HepG2 (cell line): ENCODE measurements around the gene TXNDC12. TPM values are rescaled to one million over a fixed set of nuclear protein-coding genes. Genes with fewer than 3 reads are reported as not detected.

ENCODE experiments used
- HIVEP1 ChIP-seq: sonication (generic); formaldehyde crosslinking; IDR thresholded peaks from 2 replicates; pipeline ENCODE4 v1.4.0; 2020; ENCODE audit warnings: mild to moderate bottlenecking, missing genetic modification reagents
- HNRNPUL1 ChIP-seq: fragments of 200-400 bp; formaldehyde crosslinking; IDR thresholded peaks from 2 replicates; pipeline ENCODE4 v1.6.1; 2017; ENCODE audit warnings: low read depth, mild to moderate bottlenecking, low read length, moderate library complexity
- KAT2B ChIP-seq: fragments of 150-350 bp; IDR thresholded peaks from 2 replicates; pipeline ENCODE4 v1.6.1; 2014; ENCODE audit warnings: low read depth, low read length, borderline replicate concordance
- KDM3A ChIP-seq: IDR thresholded peaks from 2 replicates; pipeline ENCODE4 v1.6.1; 2018; ENCODE audit warnings: low read depth, missing compliant biosample characterization
- KLF11 ChIP-seq: IDR thresholded peaks from 2 replicates; pipeline ENCODE4 v1.6.1; 2016; ENCODE audit warnings: missing compliant biosample characterization
- PITX1 ChIP-seq: sonication (generic); formaldehyde crosslinking; IDR thresholded peaks from 2 replicates; pipeline ENCODE4 v1.5.1; 2020; ENCODE audit warnings: mild to moderate bottlenecking, missing genetic modification reagents
- RAD21 ChIP-seq: fragments of 450-650 bp; formaldehyde crosslinking; IDR thresholded peaks from 2 replicates; pipeline ENCODE4 v1.5.0; 2020; ENCODE audit warnings: mild to moderate bottlenecking
- SMAD3 ChIP-seq: sonication (generic); formaldehyde crosslinking; IDR thresholded peaks from 2 replicates; pipeline ENCODE4 v1.4.0; 2020; ENCODE audit warnings: missing genetic modification reagents
- SNRNP70 ChIP-seq: fragments of 200-400 bp; formaldehyde crosslinking; IDR thresholded peaks from 2 replicates; pipeline ENCODE4 v1.6.1; 2017; ENCODE audit warnings: mild to moderate bottlenecking, low read depth, low read length, moderate library complexity
- U2AF1 ChIP-seq: fragments of 200-400 bp; formaldehyde crosslinking; optimal IDR thresholded peaks from 2 replicates; pipeline ENCODE3; 2017; ENCODE audit warnings: mild to moderate bottlenecking, low read depth, low read length
- ZBTB42 ChIP-seq: sonication (generic); formaldehyde crosslinking; IDR thresholded peaks from 2 replicates; pipeline ENCODE4 v1.5.0; 2020; ENCODE audit warnings: mild to moderate bottlenecking, missing genetic modification reagents
- ZNF205 ChIP-seq: IDR thresholded peaks from 2 replicates; pipeline ENCODE4 v1.6.1; 2018; ENCODE audit warnings: missing biosample characterization, missing genetic modification reagents
- ZNF260 ChIP-seq: sonication (generic); formaldehyde crosslinking; IDR thresholded peaks from 2 replicates; pipeline ENCODE4 v1.4.0; 2020; ENCODE audit warnings: missing genetic modification reagents, low read depth, mild to moderate bottlenecking, borderline replicate concordance
- ZNF563 ChIP-seq: sonication (generic); formaldehyde crosslinking; IDR thresholded peaks from 2 replicates; pipeline ENCODE4 v1.8.0; 2022; ENCODE audit warnings: mild to moderate bottlenecking, moderate library complexity, missing genetic modification reagents
- polyA plus RNA-seq, 8 experiments: library from polyadenylated mRNA; depleted of rRNA in 3 of 8; stranded (reverse) in 7 of 8; unstranded in 1 of 8; fragments of >200 nt; fragmentation: Illumina TruSeq in 4 of 8; extraction: Trizol in 4 of 8; gene quantifications; 2 replicates each; pipeline versions ENCODE4 v1.2.1 to v1.2.3, GENCODE V29; 2011 to 2016; ENCODE audit warnings: low read depth in 4 of 8, missing spikeins in 1 of 8, mixed read lengths in 1 of 8; ENCODE audit not compliant: insufficient read depth in 1 of 8
- total RNA-seq, 5 experiments: library from RNA; depleted of rRNA; stranded (reverse); fragments of >200 nt; fragmentation: Illumina TruSeq; extraction: Trizol; gene quantifications; 2 replicates each; pipeline ENCODE4 v1.2.3, GENCODE V29; 2016; ENCODE audit warnings: low read depth in 1 of 5
- TF ChIP-seq, protein P1 (sequence below): sonication (generic); formaldehyde crosslinking; conservative IDR thresholded peaks from 2 replicates; pipeline ENCODE4 v1.4.0; 2020; ENCODE audit warnings: missing genetic modification reagents
- TF ChIP-seq, protein P2 (sequence below): sonication (generic); formaldehyde crosslinking; conservative IDR thresholded peaks from 2 replicates; pipeline ENCODE4 v1.8.0; 2022; ENCODE audit warnings: missing genetic modification reagents
- TF ChIP-seq, protein P3 (sequence below): sonication (generic); formaldehyde crosslinking; IDR thresholded peaks from 2 replicates; pipeline ENCODE4 v1.4.0; 2020; ENCODE audit warnings: mild to moderate bottlenecking, missing genetic modification reagents
- TF ChIP-seq, protein P4 (sequence below): IDR thresholded peaks from 2 replicates; pipeline ENCODE4 v1.6.1; 2016; ENCODE audit warnings: low read depth, missing genetic modification reagents, missing compliant biosample characterization
- TF ChIP-seq, protein P5 (sequence below), 2 experiments: fragments of 450-650 bp in 1 of 2; sonication (generic) in 1 of 2; formaldehyde crosslinking; IDR thresholded peaks; 2 replicates each; pipeline versions ENCODE4 v1.5.0 to v1.8.0; 2020 to 2022; ENCODE audit warnings: mild to moderate bottlenecking in 1 of 2, missing genetic modification reagents in 1 of 2
- TF ChIP-seq, protein P6 (sequence below): IDR thresholded peaks from 2 replicates; pipeline ENCODE4 v1.6.1; 2016

Gene TXNDC12
- total and polyA plus RNA-seq, 2 of the 13 experiments (the other 11 are each of a cell fraction or from before 2014, with no cell fraction given): 65.6 to 67.2 TPM

DNA sequence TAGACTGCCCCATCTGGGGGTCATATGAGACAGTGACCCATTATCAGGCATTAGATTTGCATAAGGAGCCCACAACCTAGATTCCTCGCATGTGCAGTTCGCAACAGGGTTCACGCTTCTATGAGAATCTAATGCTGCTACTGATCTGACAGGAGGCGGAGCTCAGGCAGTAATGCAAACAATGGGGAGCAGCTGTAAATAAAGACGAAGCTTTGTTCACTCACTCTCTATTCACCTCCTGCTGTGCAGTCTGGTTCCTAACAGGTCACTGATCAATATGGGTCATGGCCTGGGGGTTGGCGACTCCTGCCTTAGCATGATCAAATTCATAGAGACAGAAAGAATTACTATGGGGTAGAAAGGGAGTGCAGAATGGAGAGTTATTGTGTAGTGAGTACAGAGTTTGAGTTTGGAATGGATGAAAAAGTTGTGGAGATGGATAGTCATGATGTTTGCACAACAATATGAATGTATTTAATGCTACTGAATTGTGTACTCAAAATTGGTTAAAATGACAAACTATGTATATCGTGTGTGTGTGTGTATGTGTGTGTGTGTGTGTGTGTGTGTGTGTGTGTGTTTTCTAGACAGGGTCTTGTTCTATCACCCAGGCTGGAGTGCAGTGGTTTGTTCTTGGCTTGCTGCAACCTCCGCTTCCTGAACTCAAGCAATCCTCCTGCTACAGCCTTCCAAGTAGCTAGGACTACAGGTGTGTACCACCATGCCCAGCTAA, 43.3 kb upstream of the TXNDC12 start (continued):
- TF ChIP-seq, protein P1, sequence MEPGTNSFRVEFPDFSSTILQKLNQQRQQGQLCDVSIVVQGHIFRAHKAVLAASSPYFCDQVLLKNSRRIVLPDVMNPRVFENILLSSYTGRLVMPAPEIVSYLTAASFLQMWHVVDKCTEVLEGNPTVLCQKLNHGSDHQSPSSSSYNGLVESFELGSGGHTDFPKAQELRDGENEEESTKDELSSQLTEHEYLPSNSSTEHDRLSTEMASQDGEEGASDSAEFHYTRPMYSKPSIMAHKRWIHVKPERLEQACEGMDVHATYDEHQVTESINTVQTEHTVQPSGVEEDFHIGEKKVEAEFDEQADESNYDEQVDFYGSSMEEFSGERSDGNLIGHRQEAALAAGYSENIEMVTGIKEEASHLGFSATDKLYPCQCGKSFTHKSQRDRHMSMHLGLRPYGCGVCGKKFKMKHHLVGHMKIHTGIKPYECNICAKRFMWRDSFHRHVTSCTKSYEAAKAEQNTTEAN (CRISPR knock-in tag): no peak
- TF ChIP-seq, protein P2, sequence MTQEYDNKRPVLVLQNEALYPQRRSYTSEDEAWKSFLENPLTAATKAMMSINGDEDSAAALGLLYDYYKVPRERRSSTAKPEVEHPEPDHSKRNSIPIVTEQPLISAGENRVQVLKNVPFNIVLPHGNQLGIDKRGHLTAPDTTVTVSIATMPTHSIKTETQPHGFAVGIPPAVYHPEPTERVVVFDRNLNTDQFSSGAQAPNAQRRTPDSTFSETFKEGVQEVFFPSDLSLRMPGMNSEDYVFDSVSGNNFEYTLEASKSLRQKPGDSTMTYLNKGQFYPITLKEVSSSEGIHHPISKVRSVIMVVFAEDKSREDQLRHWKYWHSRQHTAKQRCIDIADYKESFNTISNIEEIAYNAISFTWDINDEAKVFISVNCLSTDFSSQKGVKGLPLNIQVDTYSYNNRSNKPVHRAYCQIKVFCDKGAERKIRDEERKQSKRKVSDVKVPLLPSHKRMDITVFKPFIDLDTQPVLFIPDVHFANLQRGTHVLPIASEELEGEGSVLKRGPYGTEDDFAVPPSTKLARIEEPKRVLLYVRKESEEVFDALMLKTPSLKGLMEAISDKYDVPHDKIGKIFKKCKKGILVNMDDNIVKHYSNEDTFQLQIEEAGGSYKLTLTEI (CRISPR knock-in tag): no peak
- TF ChIP-seq ZNF205 (peak; percentile 46; the same call in 1 of the 2 replicates), RAD21 (no peak), ZNF260 (CRISPR knock-in tag) (no peak), KAT2B (no peak), HIVEP1 (CRISPR knock-in tag) (no peak), HNRNPUL1 (no peak), SMAD3 (CRISPR knock-in tag) (peak; percentile 80; the same call in 1 of the 2 replicates), U2AF1 (no peak), KDM3A (CRISPR knock-in tag) (no peak), ZNF563 (no peak), PITX1 (peak; percentile 64; the same call in 1 of the 2 replicates), SNRNP70 (no peak), KLF11 (CRISPR knock-in tag) (no peak), ZBTB42 (CRISPR knock-in tag) (no peak)
- TF ChIP-seq, protein P3, sequence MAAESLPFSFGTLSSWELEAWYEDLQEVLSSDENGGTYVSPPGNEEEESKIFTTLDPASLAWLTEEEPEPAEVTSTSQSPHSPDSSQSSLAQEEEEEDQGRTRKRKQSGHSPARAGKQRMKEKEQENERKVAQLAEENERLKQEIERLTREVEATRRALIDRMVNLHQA (CRISPR knock-in tag): no peak
- TF ChIP-seq, protein P4, sequence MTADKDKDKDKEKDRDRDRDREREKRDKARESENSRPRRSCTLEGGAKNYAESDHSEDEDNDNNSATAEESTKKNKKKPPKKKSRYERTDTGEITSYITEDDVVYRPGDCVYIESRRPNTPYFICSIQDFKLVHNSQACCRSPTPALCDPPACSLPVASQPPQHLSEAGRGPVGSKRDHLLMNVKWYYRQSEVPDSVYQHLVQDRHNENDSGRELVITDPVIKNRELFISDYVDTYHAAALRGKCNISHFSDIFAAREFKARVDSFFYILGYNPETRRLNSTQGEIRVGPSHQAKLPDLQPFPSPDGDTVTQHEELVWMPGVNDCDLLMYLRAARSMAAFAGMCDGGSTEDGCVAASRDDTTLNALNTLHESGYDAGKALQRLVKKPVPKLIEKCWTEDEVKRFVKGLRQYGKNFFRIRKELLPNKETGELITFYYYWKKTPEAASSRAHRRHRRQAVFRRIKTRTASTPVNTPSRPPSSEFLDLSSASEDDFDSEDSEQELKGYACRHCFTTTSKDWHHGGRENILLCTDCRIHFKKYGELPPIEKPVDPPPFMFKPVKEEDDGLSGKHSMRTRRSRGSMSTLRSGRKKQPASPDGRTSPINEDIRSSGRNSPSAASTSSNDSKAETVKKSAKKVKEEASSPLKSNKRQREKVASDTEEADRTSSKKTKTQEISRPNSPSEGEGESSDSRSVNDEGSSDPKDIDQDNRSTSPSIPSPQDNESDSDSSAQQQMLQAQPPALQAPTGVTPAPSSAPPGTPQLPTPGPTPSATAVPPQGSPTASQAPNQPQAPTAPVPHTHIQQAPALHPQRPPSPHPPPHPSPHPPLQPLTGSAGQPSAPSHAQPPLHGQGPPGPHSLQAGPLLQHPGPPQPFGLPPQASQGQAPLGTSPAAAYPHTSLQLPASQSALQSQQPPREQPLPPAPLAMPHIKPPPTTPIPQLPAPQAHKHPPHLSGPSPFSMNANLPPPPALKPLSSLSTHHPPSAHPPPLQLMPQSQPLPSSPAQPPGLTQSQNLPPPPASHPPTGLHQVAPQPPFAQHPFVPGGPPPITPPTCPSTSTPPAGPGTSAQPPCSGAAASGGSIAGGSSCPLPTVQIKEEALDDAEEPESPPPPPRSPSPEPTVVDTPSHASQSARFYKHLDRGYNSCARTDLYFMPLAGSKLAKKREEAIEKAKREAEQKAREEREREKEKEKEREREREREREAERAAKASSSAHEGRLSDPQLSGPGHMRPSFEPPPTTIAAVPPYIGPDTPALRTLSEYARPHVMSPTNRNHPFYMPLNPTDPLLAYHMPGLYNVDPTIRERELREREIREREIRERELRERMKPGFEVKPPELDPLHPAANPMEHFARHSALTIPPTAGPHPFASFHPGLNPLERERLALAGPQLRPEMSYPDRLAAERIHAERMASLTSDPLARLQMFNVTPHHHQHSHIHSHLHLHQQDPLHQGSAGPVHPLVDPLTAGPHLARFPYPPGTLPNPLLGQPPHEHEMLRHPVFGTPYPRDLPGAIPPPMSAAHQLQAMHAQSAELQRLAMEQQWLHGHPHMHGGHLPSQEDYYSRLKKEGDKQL (CRISPR knock-in tag): peak; percentile 80
- TF ChIP-seq, protein P5, sequence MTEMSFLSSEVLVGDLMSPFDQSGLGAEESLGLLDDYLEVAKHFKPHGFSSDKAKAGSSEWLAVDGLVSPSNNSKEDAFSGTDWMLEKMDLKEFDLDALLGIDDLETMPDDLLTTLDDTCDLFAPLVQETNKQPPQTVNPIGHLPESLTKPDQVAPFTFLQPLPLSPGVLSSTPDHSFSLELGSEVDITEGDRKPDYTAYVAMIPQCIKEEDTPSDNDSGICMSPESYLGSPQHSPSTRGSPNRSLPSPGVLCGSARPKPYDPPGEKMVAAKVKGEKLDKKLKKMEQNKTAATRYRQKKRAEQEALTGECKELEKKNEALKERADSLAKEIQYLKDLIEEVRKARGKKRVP (CRISPR knock-in tag; IDR thresholded peaks at IDR 0.05): peak in 1 of 2 experiments; percentile 39; a peak in 1 of 4 replicates
- TF ChIP-seq, protein P6, sequence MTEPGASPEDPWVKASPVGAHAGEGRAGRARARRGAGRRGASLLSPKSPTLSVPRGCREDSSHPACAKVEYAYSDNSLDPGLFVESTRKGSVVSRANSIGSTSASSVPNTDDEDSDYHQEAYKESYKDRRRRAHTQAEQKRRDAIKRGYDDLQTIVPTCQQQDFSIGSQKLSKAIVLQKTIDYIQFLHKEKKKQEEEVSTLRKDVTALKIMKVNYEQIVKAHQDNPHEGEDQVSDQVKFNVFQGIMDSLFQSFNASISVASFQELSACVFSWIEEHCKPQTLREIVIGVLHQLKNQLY (CRISPR knock-in tag): peak; percentile 84; the same call in 1 of the 2 replicates
